Dendritic cell treated with granulocyte-macrophage colony-stimulating factor and Interleukin-4, amounts not matched to agents 40 ng/mL and 50 ng/mL, for 4 days (primary cell): ENCODE measurements around the gene PRELID3B.

Experiments used
- H3K27ac Mint-ChIP-seq: one replicate; pipeline ENCODE4 v1.8.0; 2022; ENCODE audit warnings: mild to moderate bottlenecking, mixed read lengths
- H3K27me3 Mint-ChIP-seq: one replicate; pipeline ENCODE4 v1.8.0; 2022; ENCODE audit warnings: mild to moderate bottlenecking, mixed read lengths
- H3K36me3 Mint-ChIP-seq: one replicate; pipeline ENCODE4 v1.8.0; 2022; ENCODE audit warnings: low read depth, mixed read lengths
- H3K4me1 Mint-ChIP-seq: one replicate; pipeline ENCODE4 v1.8.0; 2022; ENCODE audit warnings: low read depth, mixed read lengths
- H3K4me3 Mint-ChIP-seq: one replicate; pipeline ENCODE4 v1.8.0; 2022; ENCODE audit warnings: mild to moderate bottlenecking, moderate library complexity, mixed read lengths
- H3K9me3 Mint-ChIP-seq: one replicate; pipeline ENCODE4 v1.8.0; 2022; ENCODE audit warnings: mixed read lengths
- intact Hi-C: fragments of 100-400 bp; cut with micrococcal nuclease; formaldehyde crosslinking; loops from one replicate; pipeline ENCODE4 v1.15.0; 2022

Gene PRELID3B

DNA sequence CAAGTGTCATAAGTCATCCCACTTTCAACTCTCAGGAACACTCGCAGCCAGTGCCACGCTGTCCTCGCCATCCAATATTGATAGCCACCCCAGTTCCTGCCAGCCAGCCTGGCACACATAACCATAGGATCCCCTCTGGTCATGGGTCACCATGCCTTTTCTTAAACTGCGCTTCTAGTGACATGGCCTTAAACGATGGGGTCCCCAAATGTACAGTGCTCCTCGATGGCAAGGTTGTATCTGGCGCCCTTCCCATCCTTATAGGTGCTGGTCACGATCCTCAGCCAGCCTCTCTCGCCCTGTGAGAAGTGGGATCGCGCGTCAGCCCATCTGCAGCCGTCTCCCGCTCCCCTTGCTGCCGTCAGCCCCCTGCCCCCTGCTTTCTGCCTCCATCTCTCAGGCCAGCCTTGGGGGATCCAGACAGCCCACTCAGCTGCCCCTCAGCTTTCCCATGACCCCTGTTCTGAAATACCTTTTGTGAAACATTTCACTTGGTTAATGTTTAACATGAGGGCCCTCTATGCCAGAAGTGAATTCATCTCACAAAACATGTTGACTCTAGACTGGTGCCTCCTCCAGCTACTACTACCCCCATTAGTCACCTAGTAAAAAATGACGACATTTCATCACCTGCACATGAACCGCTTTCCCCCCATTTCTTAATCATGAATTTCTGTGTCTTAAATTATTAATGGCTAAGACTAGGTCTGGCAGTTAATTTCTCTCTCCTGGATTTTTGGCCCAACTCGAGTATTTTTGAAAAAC lies 46.9 kb downstream of the PRELID3B start:
- no peaks in the 10 kb centered on the region for H3K27me3 Mint-ChIP-seq
- H3K4me3 Mint-ChIP-seq = no peak overlapping the region
- H3K4me1 Mint-ChIP-seq = peaks cover 47% of the 10 kb centered on the region
- peaks cover 98% of the 10 kb centered on the region for H3K36me3 Mint-ChIP-seq
- H3K27ac Mint-ChIP-seq = peak overlapping the region; percentile 61
- intact Hi-C loops = no loop called here
- no peaks in the 10 kb centered on the region for H3K9me3 Mint-ChIP-seq

GRCh38 chr20:58994390-58995159 lies 48.0 kb downstream of the PRELID3B start:
- no peak overlapping the region for H3K4me3 Mint-ChIP-seq
- intact Hi-C loops = loop anchor here (5.0 kb wide), 1 partner anchor 97 kb away; no protein-coding TSS in a partner anchor
- peaks cover 98% of the 10 kb centered on the region for H3K36me3 Mint-ChIP-seq
- peak overlapping the region; percentile 61 for H3K27ac Mint-ChIP-seq
- H3K4me1 Mint-ChIP-seq = peaks cover 41% of the 10 kb centered on the region
- H3K27me3 Mint-ChIP-seq = no peaks in the 10 kb centered on the region
- H3K9me3 Mint-ChIP-seq = no peaks in the 10 kb centered on the region

DNA sequence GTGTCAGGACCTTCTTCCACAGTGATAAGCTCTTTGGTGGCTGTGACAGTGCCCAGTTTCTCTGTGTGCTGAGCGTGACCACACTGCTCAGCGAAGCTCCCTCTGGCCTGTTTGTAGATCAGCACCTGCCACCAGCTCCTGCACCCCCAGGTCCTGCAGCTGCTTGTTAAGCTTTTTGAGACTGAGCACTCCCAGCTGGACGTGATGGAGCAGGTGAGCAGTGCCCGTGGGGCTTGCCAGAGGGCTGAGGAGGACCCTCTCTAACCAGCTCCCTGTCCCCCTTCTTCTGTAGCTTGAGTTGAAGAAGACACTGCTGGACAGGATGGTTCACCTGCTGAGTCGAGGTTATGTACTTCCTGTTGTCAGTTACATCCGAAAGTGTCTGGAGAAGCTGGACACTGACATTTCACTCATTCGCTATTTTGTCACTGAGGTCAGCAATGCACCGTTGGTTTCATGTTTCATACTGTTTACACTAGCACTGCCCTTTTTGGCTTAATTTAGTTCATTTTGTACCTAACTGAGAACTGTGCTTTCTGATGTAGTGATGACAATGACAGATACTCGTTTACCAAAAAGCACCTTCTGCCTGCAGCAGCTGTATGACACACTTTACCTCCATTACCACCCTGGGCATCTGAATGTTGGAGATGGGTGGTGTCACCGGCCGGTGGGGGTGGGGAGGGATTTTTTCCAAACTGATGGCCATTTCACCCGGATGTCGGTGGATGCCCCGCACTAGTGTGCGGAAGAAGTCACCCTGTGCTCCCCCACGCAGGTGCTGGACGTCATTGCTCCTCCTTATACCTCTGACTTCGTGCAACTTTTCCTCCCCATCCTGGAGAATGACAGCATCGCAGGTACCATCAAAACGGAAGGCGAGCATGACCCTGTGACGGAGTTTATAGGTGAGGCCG lies 49.0 kb downstream of the PRELID3B start:
- H3K27me3 Mint-ChIP-seq = no peaks in the 10 kb centered on the region
- intact Hi-C loops = loop anchor here (5.0 kb wide), 1 partner anchor 96 kb away; no protein-coding TSS in a partner anchor
- H3K4me1 Mint-ChIP-seq = peaks cover 31% of the 10 kb centered on the region
- peak overlapping the region; percentile 41 for H3K27ac Mint-ChIP-seq
- H3K4me3 Mint-ChIP-seq = no peak overlapping the region
- H3K9me3 Mint-ChIP-seq = no peaks in the 10 kb centered on the region
- peaks cover 98% of the 10 kb centered on the region for H3K36me3 Mint-ChIP-seq

- peaks cover 98% of the 10 kb centered on the region for H3K36me3 Mint-ChIP-seq
- H3K4me1 Mint-ChIP-seq = peaks cover 29% of the 10 kb centered on the region
- H3K27ac Mint-ChIP-seq = peak overlapping the region; percentile 41
- intact Hi-C loops = loop anchor here (5.0 kb wide), 1 partner anchor 96 kb away; no protein-coding TSS in a partner anchor
- H3K27me3 Mint-ChIP-seq = no peaks in the 10 kb centered on the region
- H3K9me3 Mint-ChIP-seq = no peaks in the 10 kb centered on the region
- no peak overlapping the region for H3K4me3 Mint-ChIP-seq
Measured at GRCh38 chr20:58992911-58993310, 49.7 kb downstream of the PRELID3B start.

GRCh38 chr20:58991715-58992114 lies 50.9 kb downstream of the PRELID3B start:
- H3K9me3 Mint-ChIP-seq = no peaks in the 10 kb centered on the region
- H3K27ac Mint-ChIP-seq = peak overlapping the region; percentile 66
- no peaks in the 10 kb centered on the region for H3K27me3 Mint-ChIP-seq
- peaks cover 98% of the 10 kb centered on the region for H3K36me3 Mint-ChIP-seq
- peaks cover 24% of the 10 kb centered on the region for H3K4me1 Mint-ChIP-seq
- intact Hi-C loops = loop anchor here (5.0 kb wide), 1 partner anchor 94 kb away; no protein-coding TSS in a partner anchor
- no peak overlapping the region for H3K4me3 Mint-ChIP-seq

GRCh38 chr20:58990651-58991445 lies 51.7 kb downstream of the PRELID3B start:
- intact Hi-C loops = loop anchor here (5.0 kb wide), 1 partner anchor 94 kb away; no protein-coding TSS in a partner anchor
- H3K27me3 Mint-ChIP-seq = no peaks in the 10 kb centered on the region
- peaks cover 21% of the 10 kb centered on the region for H3K4me1 Mint-ChIP-seq
- no peak overlapping the region for H3K4me3 Mint-ChIP-seq
- no peak overlapping the region for H3K27ac Mint-ChIP-seq
- H3K36me3 Mint-ChIP-seq = peaks cover 98% of the 10 kb centered on the region
- H3K9me3 Mint-ChIP-seq = no peaks in the 10 kb centered on the region

DNA sequence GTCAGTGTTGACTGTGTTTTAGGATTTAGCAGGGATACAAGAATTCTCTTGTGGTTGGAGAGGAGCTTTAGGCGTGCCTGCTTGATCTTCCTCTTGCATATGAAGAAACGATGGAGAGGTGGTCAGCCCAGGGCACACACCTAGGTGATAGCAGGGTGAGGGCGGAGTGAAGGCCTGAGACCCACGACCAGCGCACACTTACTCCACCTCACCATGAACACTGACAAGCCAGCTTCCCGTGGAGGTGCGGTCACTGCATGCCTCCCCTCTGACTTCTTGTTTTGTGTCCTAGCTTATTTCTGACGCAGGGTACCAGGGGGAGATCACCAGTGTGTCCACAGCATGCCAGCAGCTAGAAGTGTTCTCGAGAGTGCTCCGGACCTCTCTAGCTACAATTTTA lies 53.4 kb downstream of the PRELID3B start:
- H3K9me3 Mint-ChIP-seq = no peaks in the 10 kb centered on the region
- peaks cover 89% of the 10 kb centered on the region for H3K36me3 Mint-ChIP-seq
- H3K27me3 Mint-ChIP-seq = no peaks in the 10 kb centered on the region
- no peak overlapping the region for H3K4me3 Mint-ChIP-seq
- intact Hi-C loops = loop anchor here (10.0 kb wide), 1 partner anchor 46 kb away; the partner anchor contains the start of gene ATP5F1E
- peaks cover 29% of the 10 kb centered on the region for H3K4me1 Mint-ChIP-seq
- H3K27ac Mint-ChIP-seq = no peak overlapping the region

DNA sequence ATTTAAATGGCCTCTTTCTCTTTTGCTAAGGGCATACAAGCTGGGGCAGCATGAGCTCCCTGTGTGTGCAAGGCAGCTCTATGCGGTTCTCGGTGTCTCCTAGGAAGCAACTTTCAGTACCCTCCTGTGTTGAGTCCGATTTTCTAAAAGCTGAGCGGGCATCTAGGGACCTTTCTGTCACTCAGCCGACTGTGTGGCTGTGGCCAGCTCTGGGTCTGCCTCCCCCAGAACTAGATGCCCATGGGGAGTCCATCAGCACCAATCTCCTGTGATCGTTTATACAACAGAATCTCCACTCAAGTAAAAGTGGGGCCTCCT lies 54.1 kb downstream of the PRELID3B start:
- Mint-ChIP-seq H3K27me3 (no peaks in the 10 kb centered on the region), H3K4me1 (peaks cover 35% of the 10 kb centered on the region), H3K36me3 (peaks cover 83% of the 10 kb centered on the region), H3K27ac (no peak overlapping the region), H3K4me3 (no peak overlapping the region), H3K9me3 (no peaks in the 10 kb centered on the region)
- intact Hi-C loops = loop anchor here (10.0 kb wide), 1 partner anchor 46 kb away; the partner anchor contains the start of gene ATP5F1E

DNA sequence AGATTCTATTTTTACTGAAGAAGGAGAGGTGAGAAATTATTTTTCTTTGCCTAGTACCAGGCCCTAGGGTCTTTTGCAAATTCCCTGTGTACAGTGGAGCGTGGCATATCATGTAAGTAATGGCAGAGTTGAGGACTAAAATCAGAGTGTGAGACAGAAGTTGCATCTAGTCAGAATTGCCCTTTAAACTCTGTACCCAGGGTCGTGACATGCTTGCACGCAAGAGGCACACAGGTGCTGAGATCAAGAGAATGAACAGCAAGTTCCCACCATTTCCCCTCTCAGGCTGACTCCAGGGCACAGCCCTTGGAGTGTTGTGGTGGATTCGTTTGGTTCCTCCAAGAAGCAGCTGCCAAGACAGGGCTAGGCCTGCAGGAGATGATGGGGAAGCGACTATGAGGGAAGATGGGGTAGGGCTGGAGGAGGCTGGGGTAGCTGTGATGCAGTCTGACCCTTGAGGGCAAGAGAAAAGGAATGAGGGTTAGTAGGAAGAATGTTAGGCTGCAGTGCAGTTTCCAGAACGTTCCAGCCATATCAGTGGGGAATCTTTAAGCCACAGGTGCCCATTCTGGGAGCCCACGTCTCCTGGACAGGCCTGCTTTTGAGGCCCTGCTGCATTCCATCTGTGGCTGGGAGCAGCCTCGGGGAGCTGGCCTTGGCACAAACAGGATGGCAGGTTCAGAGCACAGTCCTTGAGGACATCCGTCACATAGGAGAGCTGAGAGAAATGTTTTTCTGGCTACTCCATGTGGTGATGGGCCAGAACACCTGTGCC lies 54.6 kb downstream of the PRELID3B start:
- Mint-ChIP-seq H3K4me3 (no peak overlapping the region), H3K9me3 (no peaks in the 10 kb centered on the region), H3K36me3 (peaks cover 77% of the 10 kb centered on the region), H3K27ac (no peak overlapping the region), H3K27me3 (no peaks in the 10 kb centered on the region), H3K4me1 (peaks cover 36% of the 10 kb centered on the region)
- intact Hi-C loops = loop anchor here (10.0 kb wide), 1 partner anchor 47 kb away; the partner anchor contains the start of gene ATP5F1E

DNA sequence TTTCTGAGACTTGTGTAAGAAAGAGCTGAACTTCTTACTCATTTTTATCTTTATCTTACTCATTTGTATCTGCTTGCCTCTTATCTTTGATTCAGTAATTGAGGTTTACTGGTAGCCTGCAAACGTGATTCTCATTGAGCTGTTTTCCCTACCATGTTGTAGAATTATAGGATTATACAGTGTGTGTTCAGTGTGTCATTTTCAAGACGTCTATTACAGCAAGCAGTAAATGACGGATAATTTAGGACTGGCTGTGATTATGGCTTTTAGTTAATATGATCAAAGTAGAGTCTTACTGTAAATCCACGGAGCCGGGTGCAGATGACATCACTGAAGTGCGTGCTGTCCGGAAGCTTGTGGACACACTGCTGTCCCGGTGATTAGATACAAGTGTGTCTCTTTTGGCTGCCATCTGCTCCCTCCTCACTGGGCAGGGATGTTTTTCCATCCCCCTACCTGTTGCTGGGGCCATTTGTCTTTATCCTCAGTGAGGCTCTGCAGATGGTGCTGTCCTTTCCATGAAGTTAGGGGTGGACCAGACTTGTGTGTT lies 55.5 kb downstream of the PRELID3B start:
- Mint-ChIP-seq H3K36me3 (peaks cover 69% of the 10 kb centered on the region), H3K27ac (no peak overlapping the region), H3K4me1 (peaks cover 45% of the 10 kb centered on the region), H3K4me3 (no peak overlapping the region), H3K9me3 (no peaks in the 10 kb centered on the region), H3K27me3 (no peaks in the 10 kb centered on the region)
- intact Hi-C loops = loop anchor here (10.0 kb wide), 1 partner anchor 48 kb away; the partner anchor contains the start of gene ATP5F1E

GRCh38 chr20:58986286-58986967 lies 56.2 kb downstream of the PRELID3B start:
- Mint-ChIP-seq H3K27me3 (no peaks in the 10 kb centered on the region), H3K9me3 (no peaks in the 10 kb centered on the region), H3K4me3 (no peak overlapping the region), H3K36me3 (peaks cover 63% of the 10 kb centered on the region), H3K27ac (no peak overlapping the region), H3K4me1 (peaks cover 45% of the 10 kb centered on the region)
- intact Hi-C loops = loop anchor here (10.0 kb wide), 1 partner anchor 48 kb away; the partner anchor contains the start of gene ATP5F1E
